Measurements from ENCODE around the gene PDIK1L.

The PDIK1L gene

DNA sequence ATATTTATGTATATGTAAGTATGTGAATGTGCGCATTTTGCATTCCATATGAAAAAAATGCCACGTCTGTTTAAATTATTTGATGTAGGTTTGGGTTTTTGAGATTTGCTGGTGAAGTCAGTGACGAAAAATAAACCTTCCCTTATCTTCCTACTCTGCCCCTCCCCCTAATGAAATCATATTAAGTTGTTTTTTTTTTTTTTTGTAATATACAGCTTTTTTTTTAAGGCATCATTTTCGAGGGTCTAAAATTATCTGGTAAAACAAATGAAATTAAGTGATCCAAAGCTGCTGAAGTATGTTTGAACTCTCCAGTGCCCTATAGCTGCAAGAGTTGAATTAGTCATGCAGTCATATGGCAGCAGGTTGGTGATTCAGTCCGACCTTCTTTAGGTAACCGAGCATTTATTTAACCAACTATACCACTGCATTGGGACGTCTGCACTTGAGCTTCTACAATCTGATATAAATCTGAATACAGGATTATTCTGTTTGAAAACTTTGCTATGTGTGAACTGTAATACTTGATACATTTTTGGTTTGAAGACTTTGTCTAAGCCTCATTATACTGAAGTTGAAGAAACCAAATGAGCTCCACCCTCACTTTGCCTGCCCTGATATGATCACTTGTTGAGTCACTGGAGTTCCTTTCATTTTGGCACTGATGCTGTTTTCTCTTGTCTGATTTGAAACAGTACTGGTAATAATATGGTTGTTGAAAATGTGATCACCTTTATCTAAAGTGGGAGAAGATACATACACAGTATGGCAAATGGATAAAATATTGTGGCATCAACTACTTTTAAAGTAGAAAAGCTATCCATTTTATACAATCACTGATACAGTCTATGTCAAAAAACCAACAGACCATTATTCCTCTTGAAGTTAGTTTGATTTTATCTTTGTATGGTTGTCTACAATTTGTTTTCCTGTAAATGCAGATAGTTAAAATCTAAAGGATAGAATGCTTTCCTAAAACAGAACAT is 11.7 kb downstream of the PDIK1L start:
- in situ Hi-C loops (cut with HindIII; ENCODE audit: low pct_ligation_motif_present, low sequenced_read_pairs) = no loop called here
- DNase-seq = peak; percentile 70
- no peaks in the 10 kb centered on the region for H3K27me3 ChIP-seq (replicated peaks)
- H3K36me3 ChIP-seq (replicated peaks) = peaks cover 3% of the 10 kb centered on the region
- TF ChIP-seq, protein P1, sequence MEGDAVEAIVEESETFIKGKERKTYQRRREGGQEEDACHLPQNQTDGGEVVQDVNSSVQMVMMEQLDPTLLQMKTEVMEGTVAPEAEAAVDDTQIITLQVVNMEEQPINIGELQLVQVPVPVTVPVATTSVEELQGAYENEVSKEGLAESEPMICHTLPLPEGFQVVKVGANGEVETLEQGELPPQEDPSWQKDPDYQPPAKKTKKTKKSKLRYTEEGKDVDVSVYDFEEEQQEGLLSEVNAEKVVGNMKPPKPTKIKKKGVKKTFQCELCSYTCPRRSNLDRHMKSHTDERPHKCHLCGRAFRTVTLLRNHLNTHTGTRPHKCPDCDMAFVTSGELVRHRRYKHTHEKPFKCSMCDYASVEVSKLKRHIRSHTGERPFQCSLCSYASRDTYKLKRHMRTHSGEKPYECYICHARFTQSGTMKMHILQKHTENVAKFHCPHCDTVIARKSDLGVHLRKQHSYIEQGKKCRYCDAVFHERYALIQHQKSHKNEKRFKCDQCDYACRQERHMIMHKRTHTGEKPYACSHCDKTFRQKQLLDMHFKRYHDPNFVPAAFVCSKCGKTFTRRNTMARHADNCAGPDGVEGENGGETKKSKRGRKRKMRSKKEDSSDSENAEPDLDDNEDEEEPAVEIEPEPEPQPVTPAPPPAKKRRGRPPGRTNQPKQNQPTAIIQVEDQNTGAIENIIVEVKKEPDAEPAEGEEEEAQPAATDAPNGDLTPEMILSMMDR (IDR thresholded peaks at IDR 0.05; ENCODE audit: low read depth, low read length, missing control alignments) = no peak
- H3K4me3 ChIP-seq (ENCODE audit: low read depth, low read length) = no peak overlapping the region
- H3K27ac ChIP-seq = peak overlapping the region; percentile 38

DNA sequence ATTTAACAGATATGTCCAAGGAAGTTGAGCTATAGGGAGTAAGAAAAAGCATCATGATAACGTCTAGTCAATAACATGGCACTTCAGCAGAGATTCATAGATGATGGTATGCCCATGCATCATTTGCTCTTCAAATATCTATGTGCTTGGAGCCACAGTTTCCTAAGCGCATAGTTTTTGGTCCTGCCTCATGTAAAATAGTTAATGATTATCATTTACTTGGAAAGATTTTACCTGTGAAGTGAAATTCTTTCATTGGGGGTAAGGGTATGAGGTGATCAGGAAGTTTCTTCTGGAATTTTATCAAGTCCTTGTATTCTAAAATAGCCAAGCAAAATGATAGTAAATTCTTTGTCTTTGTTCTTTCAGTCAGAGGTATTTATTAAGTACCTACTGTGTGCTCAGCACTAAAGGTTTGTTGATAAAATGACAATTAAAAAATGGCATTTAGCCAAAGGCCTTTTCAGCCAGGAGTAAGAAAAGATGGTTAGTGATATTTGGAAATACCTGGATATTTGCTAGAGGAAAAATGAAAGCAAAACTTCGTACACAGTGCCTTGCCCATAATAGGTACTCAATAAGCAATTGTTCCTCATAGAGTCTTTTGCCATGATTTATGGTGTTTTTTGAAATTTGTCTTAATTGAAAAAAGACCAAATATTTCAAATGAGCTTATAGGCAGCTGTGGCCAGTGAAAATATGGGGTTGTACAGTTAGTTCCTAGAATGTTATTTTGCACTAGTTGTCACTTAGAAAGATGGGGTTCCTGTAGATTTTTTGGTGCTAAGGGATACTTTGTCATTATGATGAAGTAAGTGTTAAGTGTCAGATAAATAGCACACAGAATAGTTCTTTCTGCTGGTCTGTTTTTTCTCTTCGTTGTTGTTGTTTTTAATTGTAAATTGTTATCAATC is 13.1 kb downstream of the PDIK1L start:
- Histone ChIP-seq H3K27me3 (replicated peaks) (no peaks in the 10 kb centered on the region), H3K27ac (no peak overlapping the region), H3K36me3 (replicated peaks) (peaks cover 3% of the 10 kb centered on the region), H3K4me3 (ENCODE audit: low read depth, low read length) (no peak overlapping the region)
- TF ChIP-seq, protein P1 (IDR thresholded peaks at IDR 0.05; ENCODE audit: low read depth, low read length, missing control alignments) = no peak
- no peak for DNase-seq
- in situ Hi-C loops (cut with HindIII; ENCODE audit: low pct_ligation_motif_present, low sequenced_read_pairs) = no loop called here

DNA sequence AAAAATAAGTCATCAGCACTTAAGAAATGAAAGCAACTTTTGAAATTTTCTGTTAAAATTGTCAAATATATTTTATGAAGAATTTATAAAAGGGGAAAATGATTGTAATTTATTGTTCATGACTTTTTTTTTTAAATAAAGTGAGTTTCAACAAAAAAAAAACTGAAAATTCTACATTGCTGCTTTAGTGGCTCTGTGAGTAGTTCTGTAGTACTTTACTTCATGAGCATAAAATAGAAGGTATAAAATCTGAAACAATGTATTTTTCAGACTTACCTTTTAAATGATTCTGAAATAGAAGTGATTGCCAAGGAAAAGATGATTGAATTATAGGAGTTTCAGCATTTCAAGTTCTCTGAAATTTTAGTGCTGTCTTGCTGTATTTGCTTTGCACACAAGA is 13.8 kb downstream of the PDIK1L start:
- TF ChIP-seq, protein P1 (IDR thresholded peaks at IDR 0.05; ENCODE audit: low read depth, low read length, missing control alignments) = no peak
- no peaks in the 10 kb centered on the region for H3K27me3 ChIP-seq (replicated peaks)
- peaks cover under 1% of the 10 kb centered on the region for H3K36me3 ChIP-seq (replicated peaks)
- in situ Hi-C loops (cut with HindIII; ENCODE audit: low pct_ligation_motif_present, low sequenced_read_pairs) = no loop called here
- H3K4me3 ChIP-seq (ENCODE audit: low read depth, low read length) = no peak overlapping the region
- no peak overlapping the region for H3K27ac ChIP-seq
- no peak for DNase-seq

DNA sequence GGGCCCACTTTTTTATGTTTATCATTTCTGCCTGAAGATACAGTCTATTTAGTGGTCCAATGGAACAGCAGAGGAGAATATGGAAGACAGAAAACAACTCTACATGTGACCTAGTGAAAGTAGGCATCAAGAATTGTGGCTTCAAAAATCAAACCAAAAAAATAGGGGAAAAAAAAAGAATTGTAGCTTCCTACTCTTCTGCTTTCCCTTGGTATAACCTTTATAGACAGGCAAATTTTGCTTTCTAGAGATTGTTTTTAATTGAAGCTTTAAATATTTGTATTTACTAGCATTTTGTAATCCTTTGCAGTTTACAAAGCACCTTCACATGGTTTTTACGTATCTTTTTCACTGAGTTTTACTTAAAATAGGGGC is 14.3 kb downstream of the PDIK1L start:
- H3K36me3 ChIP-seq (replicated peaks) = no peaks in the 10 kb centered on the region
- no peak for DNase-seq
- in situ Hi-C loops (cut with HindIII; ENCODE audit: low pct_ligation_motif_present, low sequenced_read_pairs) = no loop called here
- H3K4me3 ChIP-seq (ENCODE audit: low read depth, low read length) = no peak overlapping the region
- TF ChIP-seq, protein P1 (IDR thresholded peaks at IDR 0.05; ENCODE audit: low read depth, low read length, missing control alignments) = no peak
- H3K27me3 ChIP-seq (replicated peaks) = no peaks in the 10 kb centered on the region
- no peak overlapping the region for H3K27ac ChIP-seq

DNA sequence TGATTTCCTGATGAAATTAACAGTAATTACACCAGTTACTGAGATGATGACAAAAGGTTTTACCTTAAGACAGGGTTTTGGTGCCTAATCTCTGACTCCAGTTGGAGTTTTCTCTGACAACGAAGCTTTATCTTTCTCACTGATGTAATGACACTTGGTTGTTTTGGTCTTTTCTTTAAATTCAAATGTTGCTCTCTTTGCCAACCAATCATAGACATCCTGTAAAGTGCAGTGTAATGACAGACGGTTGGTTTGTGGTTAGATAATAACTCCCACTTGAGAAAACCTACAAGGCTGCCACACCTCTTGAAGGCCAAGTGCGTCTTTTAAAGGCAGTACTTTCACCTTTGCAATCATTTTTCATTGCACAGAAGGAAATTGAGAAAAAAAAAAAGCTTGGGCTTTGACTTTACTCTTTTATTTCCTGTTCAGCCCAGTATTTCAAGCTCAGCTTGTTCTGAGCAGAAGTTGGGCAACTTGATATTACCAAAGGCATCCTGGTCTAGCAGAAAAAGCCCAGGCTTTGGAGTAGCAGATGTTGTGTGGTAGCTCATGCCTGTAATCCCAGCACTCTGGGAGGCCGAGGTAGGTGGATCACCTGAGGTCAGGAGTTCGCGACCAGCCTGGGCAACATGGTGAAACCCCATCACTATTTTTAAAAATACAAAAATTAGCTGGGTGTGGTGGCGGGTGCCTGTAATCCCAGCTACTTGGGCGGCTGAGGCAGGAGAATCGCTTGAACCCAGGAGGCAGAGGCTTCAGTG is 14.9 kb downstream of the PDIK1L start:
- TF ChIP-seq, protein P1 (IDR thresholded peaks at IDR 0.05; ENCODE audit: low read depth, low read length, missing control alignments) = no peak
- H3K36me3 ChIP-seq (replicated peaks) = no peaks in the 10 kb centered on the region
- in situ Hi-C loops (cut with HindIII; ENCODE audit: low pct_ligation_motif_present, low sequenced_read_pairs) = no loop called here
- no peak overlapping the region for H3K4me3 ChIP-seq (ENCODE audit: low read depth, low read length)
- DNase-seq = no peak
- no peaks in the 10 kb centered on the region for H3K27me3 ChIP-seq (replicated peaks)
- no peak overlapping the region for H3K27ac ChIP-seq

Measured in brain microvascular endothelial cell (primary cell).